Measurements from ENCODE around the gene PSPN.
"Not testable (repeated sequence)": the region's sequence is repeated elsewhere in the genome, so short reads cannot be mapped to it uniquely, and the experiment has no call there.

PSPN gene

DNA sequence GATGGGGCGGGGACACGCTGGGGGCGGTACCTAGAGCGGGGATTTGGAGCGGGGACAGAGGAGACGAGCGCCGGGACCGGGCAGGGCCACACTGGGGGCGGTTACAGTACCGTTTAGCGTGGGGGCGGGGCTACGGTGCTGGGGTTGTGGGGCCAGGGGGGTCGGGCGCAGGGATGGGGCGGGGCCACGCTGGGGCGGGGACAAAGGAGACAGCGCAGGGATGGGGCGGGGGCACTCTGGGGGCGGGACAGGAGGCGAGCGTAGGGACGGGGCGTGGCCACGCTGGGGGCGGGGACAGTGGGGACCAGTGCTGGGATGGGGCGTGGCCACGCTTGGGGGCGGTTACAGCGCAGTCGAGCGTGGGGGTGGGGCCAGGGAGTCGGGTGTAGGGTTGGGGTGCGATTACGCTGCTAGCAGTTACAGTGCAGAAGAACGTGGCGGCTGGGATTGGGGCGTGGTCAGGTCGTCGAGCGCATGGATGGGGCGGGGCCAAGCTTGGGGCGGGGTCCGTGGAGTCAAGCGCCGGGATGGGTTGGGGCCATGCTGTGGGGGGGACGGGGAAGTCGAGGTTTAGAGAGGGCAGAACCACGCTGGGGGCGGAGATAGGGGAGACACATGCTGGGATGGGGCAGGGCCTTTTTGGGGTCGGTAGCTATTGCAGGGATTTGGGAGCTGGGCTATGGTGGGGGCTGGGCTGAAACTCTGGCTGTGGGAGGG, 2.5 kb downstream of the PSPN start:
- DNase-seq = peak; percentile 99

DNA sequence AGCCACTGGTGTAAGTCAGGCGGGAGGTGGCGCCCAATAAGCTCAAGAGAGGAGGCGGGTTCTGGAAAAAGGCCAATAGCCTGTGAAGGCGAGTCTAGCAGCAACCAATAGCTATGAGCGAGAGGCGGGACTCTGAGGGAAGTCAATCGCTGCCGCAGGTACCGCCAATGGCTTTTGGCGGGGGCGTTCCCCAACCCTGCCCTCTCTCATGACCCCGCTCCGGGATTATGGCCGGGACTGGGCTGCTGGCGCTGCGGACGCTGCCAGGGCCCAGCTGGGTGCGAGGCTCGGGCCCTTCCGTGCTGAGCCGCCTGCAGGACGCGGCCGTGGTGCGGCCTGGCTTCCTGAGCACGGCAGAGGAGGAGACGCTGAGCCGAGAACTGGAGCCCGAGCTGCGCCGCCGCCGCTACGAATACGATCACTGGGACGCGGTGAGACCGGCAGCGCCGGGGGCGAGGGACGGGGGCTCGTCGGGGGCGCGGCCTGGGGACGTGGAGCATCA, 3.1 kb downstream of the PSPN start, which contains the start of gene ALKBH7:
ALKBH7 (plus strand) TSS at position 201 of the 502 bp plus-strand sequence; CDS start at position 228, 27 bp downstream.
- peak; percentile 95 to 97 for DNase-seq

DNA sequence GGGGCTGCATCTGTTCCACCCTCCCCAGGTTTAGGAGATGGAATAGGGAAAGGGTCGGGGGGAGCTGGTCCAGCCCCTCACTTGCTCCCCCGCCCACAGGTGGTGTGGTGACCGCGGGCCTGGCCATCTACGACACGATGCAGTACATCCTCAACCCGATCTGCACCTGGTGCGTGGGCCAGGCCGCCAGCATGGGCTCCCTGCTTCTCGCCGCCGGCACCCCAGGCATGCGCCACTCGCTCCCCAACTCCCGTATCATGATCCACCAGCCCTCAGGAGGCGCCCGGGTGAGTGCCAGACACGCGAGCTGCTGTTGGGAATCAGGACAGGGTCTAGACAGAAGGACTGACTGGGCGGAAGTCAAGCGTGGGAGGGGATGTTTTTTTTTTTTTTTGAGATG, 11.4 kb downstream of the PSPN start:
- no peak for DNase-seq

DNA sequence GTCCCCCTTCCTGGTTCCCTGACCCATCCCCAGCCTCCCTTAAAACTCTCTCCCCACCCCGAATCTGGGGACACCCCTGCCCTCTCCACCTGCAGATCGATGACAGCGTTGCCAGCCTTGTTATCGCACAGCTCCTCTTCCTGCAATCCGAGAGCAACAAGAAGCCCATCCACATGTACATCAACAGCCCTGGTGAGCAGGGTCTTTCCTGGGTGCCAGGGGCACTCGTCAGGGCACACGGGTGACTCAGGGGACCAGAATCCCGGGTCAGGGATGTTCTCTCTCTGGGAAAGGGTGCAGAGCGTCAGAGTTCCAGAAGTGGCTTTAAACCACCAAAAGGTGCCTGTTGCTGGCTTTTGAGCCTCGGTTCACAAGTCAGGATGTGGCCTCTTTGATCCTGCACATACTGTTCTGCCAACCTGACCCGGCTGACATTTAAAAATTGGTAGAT, 13.4 kb downstream of the PSPN start:
- peak; percentile 34 to 42 for DNase-seq

DNA sequence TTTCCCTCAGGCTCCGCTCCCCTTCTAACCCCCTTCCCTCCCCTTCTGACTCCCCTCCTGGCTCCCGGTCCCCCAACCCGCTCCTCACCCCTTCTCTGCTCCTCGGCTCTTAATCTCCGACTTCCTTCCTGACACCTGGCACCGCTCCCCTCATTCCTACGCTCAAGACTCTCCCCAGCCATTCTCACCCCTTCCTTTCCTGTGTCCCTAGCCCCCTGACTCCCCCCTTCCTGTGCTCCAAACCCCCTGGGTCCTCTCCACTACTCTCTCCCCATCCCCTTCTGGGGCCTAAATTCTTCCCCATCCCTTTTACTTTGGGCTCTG, 13.7 kb downstream of the PSPN start:
- DNase-seq = no peak

DNA sequence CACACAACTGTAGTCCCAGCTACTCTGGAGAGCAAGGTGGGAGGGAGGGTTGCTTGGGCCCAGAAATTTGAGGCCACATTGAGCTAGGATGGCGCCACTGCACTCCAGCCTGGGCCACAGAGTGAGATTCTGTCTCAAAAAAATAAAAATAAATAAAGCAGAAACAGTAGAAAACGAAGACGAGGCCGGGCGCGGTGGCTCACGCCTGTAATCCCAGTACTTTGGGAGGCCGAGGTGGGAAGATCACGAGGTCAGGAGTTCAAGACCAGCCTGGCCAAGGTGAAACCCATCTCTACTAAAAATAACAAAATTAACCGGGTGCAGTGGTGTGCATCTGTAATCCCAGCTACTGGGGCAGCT, 14.9 kb downstream of the PSPN start:
- DNase-seq = not testable (repeated sequence)

DNA sequence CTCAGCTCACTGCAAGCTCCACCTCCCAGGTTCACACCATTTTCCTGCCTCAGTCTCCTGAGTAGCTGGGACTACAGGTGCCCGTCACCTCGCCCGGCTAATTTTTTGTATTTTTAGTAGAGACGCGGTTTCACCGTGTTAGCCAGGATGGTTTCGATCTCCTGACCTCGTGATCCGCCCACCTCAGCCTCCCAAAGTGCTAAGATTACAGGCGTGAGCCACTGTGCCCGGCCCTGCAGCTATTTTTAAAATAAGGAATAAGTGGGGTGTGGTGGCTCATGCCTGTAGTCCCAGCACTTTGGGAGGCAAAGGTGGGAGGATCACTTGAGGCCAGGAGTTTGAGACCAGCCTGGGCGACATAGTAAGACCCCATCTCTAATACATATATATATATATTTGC, 15.3 kb downstream of the PSPN start:
- DNase-seq = not testable (repeated sequence)

DNA sequence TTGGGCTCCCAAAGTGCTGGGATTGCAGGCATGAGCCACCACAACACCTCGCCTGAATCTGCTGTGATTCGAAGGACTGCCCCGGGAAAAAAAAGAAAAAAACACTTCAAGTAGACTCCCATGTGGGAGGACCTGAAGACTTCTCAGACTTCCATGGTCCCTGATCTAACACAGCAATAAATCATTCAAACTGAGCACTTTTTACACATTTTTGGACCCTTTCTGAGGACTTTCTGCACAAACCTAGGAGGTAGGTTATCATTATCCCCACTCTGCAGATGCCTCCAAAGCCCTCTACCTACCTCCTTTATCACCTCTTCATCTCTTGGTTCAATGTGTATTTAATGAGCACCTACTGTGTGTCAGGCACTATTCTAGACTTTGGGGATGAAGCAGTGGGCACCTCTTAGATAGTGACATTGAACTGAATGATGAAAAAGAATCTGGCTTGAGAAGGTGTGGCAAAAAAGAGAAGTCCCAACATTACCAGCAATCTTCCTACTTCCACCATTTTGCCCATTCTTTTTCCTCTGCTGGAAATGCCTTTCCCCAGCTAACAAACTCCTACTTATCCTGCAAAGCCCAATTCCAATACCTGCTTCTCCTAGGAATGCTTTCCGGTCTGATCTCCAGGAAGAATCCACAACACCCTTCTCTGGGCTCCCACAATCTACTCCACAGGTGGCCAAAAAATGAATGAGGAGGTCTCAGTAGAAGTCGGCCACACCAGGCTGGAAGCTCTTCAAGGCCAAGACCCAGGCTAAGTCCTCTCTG, 16.0 kb downstream of the PSPN start:
- DNase-seq = no peak

DNA sequence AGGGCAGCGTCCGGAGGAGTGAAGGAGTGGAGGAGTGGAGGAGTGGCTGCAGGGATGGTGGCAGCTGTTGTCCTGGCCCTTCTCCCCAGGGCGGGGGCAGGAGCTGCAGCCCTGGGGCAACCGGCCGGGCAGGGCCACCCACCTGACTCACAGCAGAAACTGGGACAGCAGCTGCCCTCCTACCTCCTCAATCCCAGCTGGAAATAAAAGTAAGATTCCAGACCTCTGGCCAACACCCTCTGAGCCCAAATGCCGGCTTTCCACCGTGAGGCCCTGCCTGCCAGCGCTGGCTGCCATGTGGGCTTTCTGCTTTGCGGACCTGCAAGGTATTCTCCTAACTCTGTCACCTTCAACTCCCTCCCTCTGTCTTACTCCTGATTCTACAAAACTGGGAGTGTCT, 17.7 kb downstream of the PSPN start:
- no peak for DNase-seq

DNA sequence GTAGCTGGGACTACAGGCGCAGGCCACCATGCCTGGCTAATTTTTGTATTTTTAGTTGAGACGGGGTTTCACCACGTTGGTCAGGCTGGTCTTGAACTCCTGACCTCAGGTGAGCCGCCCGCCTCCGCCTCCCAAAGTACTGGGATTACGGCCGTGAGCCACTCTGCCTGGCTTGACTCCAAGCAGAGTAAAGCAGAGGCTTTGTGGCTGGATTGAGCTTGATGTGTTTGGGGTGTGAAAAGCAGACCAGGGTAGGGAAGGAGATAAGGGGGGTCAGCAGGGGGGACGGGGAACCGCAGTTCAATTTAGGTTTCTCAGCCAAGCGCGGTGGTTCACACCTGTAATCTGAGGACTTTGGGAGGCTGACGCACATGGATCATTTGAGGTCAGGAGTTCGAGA, 18.6 kb downstream of the PSPN start:
- DNase-seq = no peak

DNA sequence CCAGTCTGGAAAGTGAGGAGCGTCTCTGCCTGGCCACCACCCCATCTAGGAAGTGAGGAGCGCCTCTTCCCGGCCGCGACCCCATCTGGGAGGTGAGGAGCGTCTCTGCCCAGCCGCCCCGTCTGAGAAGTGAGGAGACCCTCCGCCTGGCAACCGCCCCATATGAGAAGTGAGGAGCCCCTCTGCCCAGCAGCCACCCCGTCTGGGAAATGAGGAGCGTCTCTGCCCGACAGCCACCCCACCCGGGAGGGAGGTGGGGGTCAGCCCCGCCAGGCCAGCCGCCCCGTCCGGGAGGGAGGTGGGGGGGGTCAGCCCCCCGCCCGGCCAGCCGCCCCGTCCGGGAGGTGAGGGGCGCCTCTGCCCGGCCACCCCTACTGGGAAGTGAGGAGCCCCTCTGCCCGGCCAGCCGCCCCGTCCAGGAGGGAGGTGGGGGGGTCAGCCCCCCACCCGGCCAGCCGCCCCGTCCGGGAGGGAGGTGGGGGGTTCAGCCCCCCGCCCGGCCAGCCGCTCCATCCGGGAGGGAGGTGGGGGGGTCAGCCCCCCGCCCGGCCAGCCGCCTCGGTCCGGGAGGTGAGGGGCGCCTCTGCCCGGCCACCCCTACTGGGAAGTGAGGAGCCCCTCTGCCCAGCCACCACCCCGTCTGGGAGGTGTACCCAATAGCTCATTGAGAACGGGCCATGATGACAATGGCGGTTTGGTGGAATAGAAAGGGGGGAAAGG, 20.3 kb downstream of the PSPN start:
- not testable (repeated sequence) for DNase-seq

DNA sequence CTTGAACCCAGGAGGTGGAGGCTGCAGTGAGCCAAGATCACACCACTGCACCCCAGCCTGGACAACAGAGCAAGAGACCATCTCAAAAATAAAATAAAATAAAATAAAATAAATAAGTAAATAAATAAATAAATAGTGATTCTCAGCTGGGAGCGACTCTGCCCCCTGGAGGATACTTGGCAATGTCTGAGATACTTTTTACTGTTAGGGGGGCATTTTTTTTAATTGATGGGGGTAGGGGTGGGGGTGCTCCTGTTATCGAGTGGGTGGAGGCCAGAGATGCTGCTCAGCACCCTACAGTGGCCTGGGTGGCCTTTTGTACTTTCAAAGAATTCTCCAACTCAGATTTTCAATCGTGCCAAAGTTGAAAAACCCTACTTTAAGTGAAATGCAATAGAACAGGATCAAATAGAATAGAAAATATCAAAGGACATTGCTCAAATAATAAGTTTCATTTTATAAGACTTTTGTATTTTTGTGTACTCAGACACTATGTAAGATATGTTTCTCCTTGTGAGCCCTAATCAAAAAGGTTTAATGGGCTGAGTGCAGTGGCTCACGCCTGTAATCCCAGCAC, 21.5 kb downstream of the PSPN start:
- no peak for DNase-seq

DNA sequence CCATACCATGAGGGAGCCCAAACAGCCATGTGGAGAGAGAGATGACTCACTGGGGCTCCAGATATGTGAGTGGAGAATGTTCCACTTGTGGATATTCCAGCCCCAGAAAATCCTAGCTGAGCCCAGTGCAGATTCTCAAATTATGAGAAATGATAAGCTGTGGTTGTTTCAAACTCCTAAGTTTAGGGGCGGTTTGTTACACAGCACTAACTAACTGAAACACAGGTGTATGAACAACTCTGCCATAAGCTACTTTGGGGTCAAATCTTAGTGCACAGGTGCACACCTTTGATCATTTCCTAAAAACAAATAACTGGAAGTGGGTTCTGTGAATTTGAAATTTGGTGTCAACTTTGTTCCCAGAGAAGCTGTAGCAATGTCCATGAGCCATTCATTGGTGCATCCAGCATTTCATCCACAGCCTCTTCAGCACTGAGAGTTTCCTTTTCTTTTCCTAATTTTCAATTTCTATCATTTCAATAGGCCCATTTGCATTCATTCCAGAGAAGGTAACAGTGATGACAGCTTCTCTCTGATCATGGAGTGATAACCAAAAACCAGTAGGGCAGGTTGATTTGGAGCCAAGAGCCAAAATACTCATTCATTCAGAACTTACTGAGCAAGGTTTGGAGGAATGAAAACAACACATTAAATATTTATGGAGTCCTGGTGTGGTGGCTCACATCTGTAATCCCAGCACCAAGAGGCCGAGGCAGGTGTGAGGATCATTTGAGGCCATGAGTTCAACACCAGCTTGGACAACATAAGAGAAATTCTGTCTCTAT, 23.2 kb downstream of the PSPN start:
- no peak for DNase-seq

DNA sequence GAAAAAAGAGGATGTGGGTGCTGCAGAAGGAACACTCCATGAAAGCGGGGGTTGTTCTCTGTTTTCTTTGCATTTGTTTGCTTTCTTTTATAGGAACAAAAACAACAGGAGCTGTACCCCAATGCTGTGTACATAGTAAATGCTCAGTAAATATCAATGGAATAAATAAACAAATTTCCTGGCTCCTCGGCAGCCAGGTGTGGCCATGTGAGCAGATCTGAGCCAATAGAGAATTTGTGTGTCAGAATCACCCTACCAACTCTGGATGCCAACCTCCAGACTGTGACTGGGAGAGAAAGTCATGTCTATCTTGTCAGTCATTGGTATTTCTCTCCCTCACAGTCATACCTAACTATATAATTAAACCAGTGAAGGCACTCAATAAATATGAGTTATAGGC, 25.0 kb downstream of the PSPN start:
- no peak for DNase-seq

DNA sequence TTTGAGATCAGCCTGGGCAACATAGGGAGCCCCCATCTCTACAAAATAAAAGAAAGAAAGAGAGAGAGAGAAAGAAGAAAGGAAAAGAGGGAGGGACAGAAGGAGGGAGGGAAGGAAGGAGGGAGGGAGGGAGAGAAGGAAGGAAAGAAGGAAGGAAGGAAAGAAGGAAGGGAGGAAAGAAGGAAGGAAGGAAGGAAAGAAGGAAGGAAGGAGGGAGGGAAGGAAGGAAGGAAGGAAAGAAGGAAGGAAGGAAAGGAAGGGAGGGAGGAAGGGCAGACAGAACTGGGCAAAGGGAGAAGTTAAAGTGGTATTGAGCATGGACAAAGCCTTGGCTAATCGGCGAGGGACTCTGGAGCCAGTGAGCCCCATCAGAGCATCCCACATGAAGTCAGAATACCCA, 26.5 kb downstream of the PSPN start:
- DNase-seq = not testable (repeated sequence)

DNA sequence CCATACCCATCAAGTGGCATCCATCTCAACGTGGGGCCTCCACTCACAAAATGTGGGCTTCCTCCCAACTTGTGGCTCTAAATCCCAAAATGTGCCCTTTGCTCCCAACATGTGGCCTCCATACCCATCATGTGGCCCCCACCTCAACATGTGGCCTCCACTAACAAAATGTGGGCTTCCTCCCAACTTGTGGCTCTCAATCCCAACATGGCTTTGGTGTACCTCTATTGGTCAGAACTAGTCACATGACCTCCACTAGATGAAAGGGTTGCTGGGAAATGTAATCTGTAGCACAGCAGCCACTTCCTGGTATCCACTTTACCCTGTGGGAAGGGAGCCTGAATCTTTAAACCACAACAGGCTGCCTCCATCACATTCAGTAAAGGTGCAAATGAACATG, 32.3 kb downstream of the PSPN start:
- no peak for DNase-seq

DNA sequence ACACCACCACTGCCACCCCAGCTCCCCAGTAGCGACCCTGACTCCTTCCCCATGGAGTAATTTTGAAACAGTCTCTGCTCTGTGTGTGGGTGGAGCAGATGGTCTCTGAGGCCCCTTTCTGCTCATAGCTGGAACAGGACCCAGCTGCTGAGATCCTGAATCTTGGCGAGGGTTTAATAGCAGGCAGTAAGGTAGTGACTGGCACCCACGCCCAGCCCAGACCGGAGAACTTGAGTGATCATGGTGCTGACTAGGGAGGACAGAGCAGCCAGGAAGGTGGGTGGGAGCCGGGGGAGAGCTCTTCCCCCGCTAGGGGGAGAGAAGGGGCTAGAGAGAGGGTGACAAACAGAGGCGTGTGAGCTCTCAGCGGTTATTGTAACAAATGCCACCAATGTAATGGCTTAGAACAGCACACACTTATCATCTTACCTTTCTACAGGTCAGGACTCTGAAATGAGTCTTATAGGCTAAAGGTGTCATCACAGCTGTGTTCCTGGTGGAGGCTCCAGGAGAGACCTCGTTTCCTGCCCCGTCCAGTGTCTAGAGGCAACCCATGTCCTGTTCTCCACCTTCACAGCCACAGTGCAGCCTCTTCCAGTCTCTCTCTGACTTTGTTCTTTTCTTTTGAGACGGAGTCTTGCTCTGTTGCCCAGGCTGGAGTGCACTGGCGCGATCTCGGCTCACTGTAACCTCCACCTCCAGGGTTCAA, 35.1 kb downstream of the PSPN start:
- no peak for DNase-seq

DNA sequence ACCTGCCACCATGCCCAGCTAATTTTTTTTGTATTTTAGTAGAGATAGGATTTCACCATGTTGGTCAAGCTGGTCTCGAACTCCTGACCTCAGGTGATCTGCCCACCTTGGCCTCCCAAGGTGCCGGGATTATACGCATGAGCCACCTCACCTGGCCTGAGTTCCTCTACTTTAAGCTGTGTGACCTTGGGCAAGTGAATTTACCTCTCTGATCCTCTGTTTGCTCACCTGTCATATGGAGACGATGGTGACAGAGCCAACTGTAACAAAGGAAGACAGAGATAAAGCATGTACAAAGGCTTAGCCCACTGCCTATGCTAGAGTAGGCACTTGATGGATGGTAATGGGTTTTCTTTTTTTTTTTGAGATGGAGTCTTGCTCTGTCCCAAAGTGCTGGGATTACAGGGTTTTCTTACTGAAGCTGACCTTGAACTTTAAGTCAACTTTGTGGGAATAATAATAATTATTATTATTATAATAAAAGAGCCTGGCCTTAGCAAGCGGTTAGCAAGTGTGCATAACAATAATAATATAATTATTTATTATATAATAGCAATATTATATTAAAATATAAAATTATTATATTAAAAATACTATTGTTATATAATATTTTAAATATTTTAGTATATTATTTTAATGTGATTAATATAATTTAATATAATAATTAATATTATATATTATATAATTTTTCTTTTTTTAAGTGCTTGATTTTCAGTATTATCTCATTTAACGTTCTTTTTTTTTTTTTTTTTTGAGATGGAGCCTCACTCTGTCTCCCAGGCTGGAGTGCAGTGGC, 41.0 kb downstream of the PSPN start:
- no peak for DNase-seq

DNA sequence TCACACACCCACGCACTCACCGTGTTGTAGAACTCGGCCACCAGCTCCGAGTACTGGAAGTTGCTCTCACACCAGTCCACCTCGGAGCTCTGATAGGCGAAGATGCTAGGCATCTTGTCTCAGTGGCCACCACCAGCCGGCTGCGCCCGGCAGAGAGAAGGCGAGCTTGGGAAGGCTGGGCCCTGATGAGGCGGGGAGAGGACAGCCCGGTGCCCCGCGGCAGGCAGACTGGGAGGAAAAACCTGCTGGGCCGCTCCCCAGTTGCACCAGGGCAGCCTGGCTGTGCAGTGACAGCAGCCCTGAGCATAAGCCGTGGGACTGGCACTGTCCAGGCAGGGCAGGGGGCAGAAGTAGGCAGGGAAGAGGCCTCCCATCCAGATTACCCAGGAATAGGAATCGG, 42.3 kb downstream of the PSPN start, which contains the start of gene ACER1:
ACER1 (minus strand) TSS at position 174 of the 400 bp plus-strand sequence; CDS start at position 113, 61 bp downstream.
- no peak for DNase-seq

DNA sequence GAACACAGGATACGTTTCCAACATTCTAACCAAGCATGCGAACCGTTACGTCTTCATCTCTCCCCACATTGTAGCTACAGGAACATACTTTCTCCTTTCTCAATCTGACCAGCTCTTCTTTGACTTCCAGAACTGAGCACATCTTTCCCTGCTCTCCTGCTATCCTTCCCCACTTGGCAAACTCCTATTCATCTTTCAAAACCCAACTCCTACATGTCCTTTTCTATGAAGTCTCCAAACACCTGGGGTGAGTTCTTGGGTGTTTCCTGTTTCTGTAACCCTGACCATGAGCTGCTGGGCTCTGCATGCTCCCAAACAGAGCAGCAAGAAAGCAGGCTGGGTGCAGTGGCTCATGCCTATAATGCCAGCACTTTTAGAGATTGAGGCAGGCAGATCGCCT, 48.9 kb downstream of the PSPN start:
- DNase-seq = no peak

DNA sequence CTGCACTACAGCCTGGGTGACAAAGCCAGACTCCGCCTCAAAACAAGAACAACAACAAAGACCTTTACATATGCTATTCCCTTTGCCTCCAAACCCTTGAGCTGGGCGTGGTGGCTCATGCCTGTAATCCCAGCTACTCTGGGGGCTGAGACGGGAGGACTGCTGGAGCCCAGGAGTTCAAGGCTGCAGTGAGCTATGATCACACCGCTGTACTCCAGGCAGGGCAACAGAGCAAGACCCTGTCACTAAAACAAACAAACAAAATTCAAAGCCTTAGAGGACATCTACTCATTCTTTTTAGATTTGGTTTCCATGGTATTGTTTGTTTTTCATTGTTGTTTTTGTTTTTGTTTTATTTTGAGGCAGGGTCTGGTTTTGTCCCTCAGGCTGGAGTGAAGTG, 50.1 kb downstream of the PSPN start:
- DNase-seq = no peak

All from activated CD4-positive, alpha-beta T cell treated with anti-CD3 and anti-CD28 coated beads for 4 hours (primary cell).